OCI-LY7 (cell line): Measurements from ENCODE around the gene CHMP4B. TPM values are rescaled to one million over a fixed set of nuclear protein-coding genes. Genes with fewer than 3 reads are reported as not detected.

Experiments
- BruUV-seq: library from RNA; stranded (reverse); fragments of 400-500 nt; replicated peaks from 2 replicates; lab custom pipeline; 2021; lab: Mats Ljungman, UMichigan
- CTCF ChIA-PET: fragments of 300-600 bp; sonication (Branson Sonifier 250); formaldehyde crosslinking; loops from one replicate; lab custom pipeline; 2022; ENCODE audit warnings: antibody characterized with exemption; ENCODE audit not compliant: unreplicated experiment; lab: Charles Lee
- POLR2A ChIA-PET: fragments of 300-600 bp; sonication (Branson Sonifier 250); formaldehyde crosslinking; loops from one replicate; lab custom pipeline; 2022; ENCODE audit warnings: antibody characterized with exemption; lab: Charles Lee
- DNase-seq: peaks from one replicate; pipeline ENCODE4 v3.0.0-alpha.2; 2015; ENCODE audit warnings: low spot score
- H2AFZ ChIP-seq: fragments of 200-600 bp; sonication (generic), shearing (Covaris generic); 2 replicates; pipeline ENCODE4 v1.6.1; 2014; ENCODE audit warnings: mild to moderate bottlenecking, antibody characterized with exemption, low read length, moderate library complexity
- H3K27ac ChIP-seq: fragments of 200-600 bp; sonication (generic); 2 replicates; pipeline ENCODE4 v1.5.1; 2014; ENCODE audit warnings: mixed run types, low read depth, mild to moderate bottlenecking, moderate library complexity, low read length, inconsistent platforms; ENCODE audit not compliant: poor library complexity, severe bottlenecking
- H3K36me3 ChIP-seq: fragments of 200-600 bp; sonication (generic); 2 replicates; pipeline ENCODE4 v1.6.1; 2014; ENCODE audit warnings: mild to moderate bottlenecking, antibody characterized with exemption, low read length, moderate library complexity, mixed read lengths; ENCODE audit not compliant: insufficient read depth
- H3K4me1 ChIP-seq: fragments of 200-600 bp; sonication (generic); 2 replicates; pipeline ENCODE4 v1.5.1; 2014; ENCODE audit warnings: mild to moderate bottlenecking, low read length; ENCODE audit not compliant: insufficient read depth, poor library complexity, severe bottlenecking
- H3K4me2 ChIP-seq: fragments of 200-600 bp; sonication (generic); 2 replicates; pipeline ENCODE4 v1.6.1; 2014; ENCODE audit warnings: mild to moderate bottlenecking, low read length
- H3K4me3 ChIP-seq: fragments of 200-600 bp; sonication (generic); 2 replicates; pipeline ENCODE4 v1.5.1; 2014; ENCODE audit warnings: mild to moderate bottlenecking, low read depth, low read length; ENCODE audit not compliant: poor library complexity, severe bottlenecking
- H3K79me2 ChIP-seq: fragments of 200-600 bp; sonication (generic); 2 replicates; pipeline ENCODE4 v1.6.1; 2016; ENCODE audit warnings: low read depth, mild to moderate bottlenecking, low read length, moderate library complexity, mixed read lengths; ENCODE audit not compliant: insufficient read depth
- H3K9me2 ChIP-seq: fragments of 200-600 bp; sonication (generic); 2 replicates; pipeline ENCODE4 v1.6.1; 2016; ENCODE audit warnings: mild to moderate bottlenecking, low read length, mixed read lengths; ENCODE audit not compliant: insufficient read depth
- H3K9me3 ChIP-seq: fragments of 200-600 bp; sonication (generic); 2 replicates; pipeline ENCODE4 v1.6.1; 2014; ENCODE audit warnings: mild to moderate bottlenecking, mixed run types, low read length, mixed read lengths
- H4K20me1 ChIP-seq: fragments of 200-600 bp; sonication (generic); 2 replicates; pipeline ENCODE4 v1.6.1; 2014; ENCODE audit warnings: mild to moderate bottlenecking, antibody characterized with exemption, low read length, moderate library complexity, mixed read lengths; ENCODE audit not compliant: insufficient read depth
- EZH2phosphoT487 ChIP-seq: fragments of 200-600 bp; sonication (generic); IDR thresholded peaks from 2 replicates; pipeline ENCODE4 v1.6.1; 2018; ENCODE audit warnings: low read depth, borderline replicate concordance, mild to moderate bottlenecking, mixed run types, antibody characterized with exemption, low read length, moderate library complexity, mixed read lengths
- intact Hi-C: fragments of 100-400 bp; cut with micrococcal nuclease; formaldehyde crosslinking; loops from one replicate; pipeline ENCODE4 v1.10.0; 2022; ENCODE audit not compliant: unreplicated experiment
- total RNA-seq, 2 experiments: library from RNA; depleted of rRNA in 1 of 2; stranded (reverse); fragments of >200 nt in 1 of 2; shearing (Covaris generic) in 1 of 2; gene quantifications; 2 replicates each; pipeline ENCODE4 v1.2.3, GENCODE V29; 2014 to 2022
- TF ChIP-seq, protein P1 (sequence below): fragments of 200-600 bp; sonication (generic); conservative IDR thresholded peaks from 2 replicates; pipeline ENCODE4 v1.5.1; 2014; ENCODE audit warnings: mild to moderate bottlenecking, antibody characterized with exemption, low read length, moderate library complexity, mixed read lengths

CHMP4B gene
- total RNA-seq, 2 experiments from 2014 or later = 32.4 to 84.2 TPM

DNA sequence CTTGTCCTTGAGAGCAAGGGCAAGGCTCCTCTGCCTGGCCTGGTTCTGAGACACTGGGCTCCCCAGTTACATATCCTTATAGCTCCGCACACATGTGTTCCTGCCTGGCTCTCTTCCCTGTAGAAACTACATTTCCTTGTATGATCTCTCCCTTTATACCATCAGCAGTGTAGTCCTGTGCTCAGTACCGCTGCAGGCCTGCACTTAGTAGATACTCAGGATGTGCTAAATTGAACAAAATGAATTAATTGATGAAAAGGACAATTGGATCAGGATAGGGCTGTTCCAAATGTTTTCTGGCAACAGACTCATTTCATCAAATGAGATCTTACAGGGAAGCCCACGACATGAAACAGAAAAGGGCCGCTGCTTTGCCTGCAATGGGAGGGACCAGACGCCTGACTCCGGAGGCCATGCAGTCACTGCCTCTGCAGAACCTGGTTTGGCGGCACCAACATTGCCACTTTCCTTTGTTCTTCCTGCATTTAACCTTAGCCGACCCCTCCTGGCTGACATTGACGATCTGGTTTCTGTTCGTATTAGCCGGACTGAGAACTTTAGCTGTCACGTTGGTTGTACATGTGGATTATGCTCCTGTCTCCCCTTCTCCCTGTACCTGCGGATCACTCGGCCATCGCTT lies 53.3 kb downstream of the CHMP4B start:
- Histone ChIP-seq H4K20me1 (no peaks in the 10 kb centered on the region), H3K27ac (peak overlapping the region; percentile 56), H3K9me3 (no peaks in the 10 kb centered on the region), H3K9me2 (no peaks in the 10 kb centered on the region), H3K79me2 (no peaks in the 10 kb centered on the region), H3K4me1 (peaks cover 61% of the 10 kb centered on the region), H3K4me2 (peak overlapping the region; percentile 59; the same call in 1 of the 2 replicates), H2AFZ (peak overlapping the region; percentile 53; the same call in 1 of the 2 replicates), H3K36me3 (no peaks in the 10 kb centered on the region), H3K4me3 (no peak overlapping the region)
- intact Hi-C loops = loop anchor here (5.0 kb wide), 1 partner anchor 132 kb away; the partner anchor contains the start of gene ZNF341
- ChIA-PET CTCF (interaction anchor here (1.1 kb wide), 1 partner anchor 213 kb away, joined by 4 read pairs; no protein-coding TSS in a partner anchor), POLR2A (interaction anchor here (0.6 to 1.5 kb wide), 2 partner anchors 9 to 49 kb away, joined by 4 to 6 read pairs; no protein-coding TSS in a partner anchor)
- TF ChIP-seq, protein P1, sequence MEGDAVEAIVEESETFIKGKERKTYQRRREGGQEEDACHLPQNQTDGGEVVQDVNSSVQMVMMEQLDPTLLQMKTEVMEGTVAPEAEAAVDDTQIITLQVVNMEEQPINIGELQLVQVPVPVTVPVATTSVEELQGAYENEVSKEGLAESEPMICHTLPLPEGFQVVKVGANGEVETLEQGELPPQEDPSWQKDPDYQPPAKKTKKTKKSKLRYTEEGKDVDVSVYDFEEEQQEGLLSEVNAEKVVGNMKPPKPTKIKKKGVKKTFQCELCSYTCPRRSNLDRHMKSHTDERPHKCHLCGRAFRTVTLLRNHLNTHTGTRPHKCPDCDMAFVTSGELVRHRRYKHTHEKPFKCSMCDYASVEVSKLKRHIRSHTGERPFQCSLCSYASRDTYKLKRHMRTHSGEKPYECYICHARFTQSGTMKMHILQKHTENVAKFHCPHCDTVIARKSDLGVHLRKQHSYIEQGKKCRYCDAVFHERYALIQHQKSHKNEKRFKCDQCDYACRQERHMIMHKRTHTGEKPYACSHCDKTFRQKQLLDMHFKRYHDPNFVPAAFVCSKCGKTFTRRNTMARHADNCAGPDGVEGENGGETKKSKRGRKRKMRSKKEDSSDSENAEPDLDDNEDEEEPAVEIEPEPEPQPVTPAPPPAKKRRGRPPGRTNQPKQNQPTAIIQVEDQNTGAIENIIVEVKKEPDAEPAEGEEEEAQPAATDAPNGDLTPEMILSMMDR = no peak
- no peak for TF ChIP-seq EZH2phosphoT487
- no TSS peak for BruUV-seq
- DNase-seq = no peak

DNA sequence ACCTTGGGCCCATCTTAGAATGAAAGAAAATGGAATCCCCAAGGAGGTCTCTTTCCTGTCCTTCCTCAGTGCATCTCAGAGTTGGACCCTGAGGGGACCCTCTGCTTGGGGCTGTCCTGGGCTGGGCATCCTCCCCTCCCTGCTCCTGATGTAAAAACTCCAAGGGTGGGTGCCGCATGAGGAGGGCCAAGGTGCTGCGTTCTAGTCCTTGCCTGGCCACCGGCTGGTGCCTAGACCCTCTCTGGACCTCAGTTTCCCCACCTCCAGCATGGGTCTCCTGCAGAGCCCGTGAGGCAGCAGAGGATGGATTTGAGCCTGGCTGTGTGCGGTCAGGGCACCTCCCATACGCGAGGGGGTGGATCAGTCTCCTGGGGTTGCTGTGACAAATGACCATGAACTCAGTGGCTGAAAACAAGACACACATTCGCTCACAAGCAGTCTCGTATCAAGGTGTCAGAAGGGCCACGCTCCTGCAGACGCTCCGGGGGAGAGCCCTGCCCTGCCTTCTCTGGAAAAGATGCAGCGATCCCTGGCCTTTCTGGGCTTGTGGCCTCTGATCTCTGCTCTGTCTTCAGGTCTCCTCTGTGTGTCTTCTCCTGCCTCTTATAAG lies 54.7 kb downstream of the CHMP4B start:
- H3K9me2 ChIP-seq = no peaks in the 10 kb centered on the region
- H3K4me3 ChIP-seq = no peak overlapping the region
- H3K27ac ChIP-seq = no peak overlapping the region
- POLR2A ChIA-PET = interaction anchor here (0.7 to 1.5 kb wide), 2 partner anchors 8 to 48 kb away, joined by 3 to 4 read pairs; no protein-coding TSS in a partner anchor
- H3K36me3 ChIP-seq = no peaks in the 10 kb centered on the region
- TF ChIP-seq EZH2phosphoT487 = no peak
- TF ChIP-seq, protein P1 = no peak
- BruUV-seq = no TSS peak
- no peak overlapping the region for H3K4me2 ChIP-seq
- H3K79me2 ChIP-seq = no peaks in the 10 kb centered on the region
- CTCF ChIA-PET = no interaction called here
- no peaks in the 10 kb centered on the region for H4K20me1 ChIP-seq
- DNase-seq = no peak
- H3K9me3 ChIP-seq = no peaks in the 10 kb centered on the region
- intact Hi-C loops = no loop called here
- H2AFZ ChIP-seq = no peak overlapping the region
- peaks cover 55% of the 10 kb centered on the region for H3K4me1 ChIP-seq
